Activated gamma-delta T cell treated with anti-CD3 and anti-CD28 coated beads, Interleukin-2, amount 50 U/mL, for 16 hours (primary cell): ENCODE data around the gene AFF4.

ENCODE experiments used
- DNase-seq: peaks from one replicate; pipeline ENCODE4 v3.0.0-alpha.2; 2020; ENCODE audit warnings: low read depth

The AFF4 gene

DNA sequence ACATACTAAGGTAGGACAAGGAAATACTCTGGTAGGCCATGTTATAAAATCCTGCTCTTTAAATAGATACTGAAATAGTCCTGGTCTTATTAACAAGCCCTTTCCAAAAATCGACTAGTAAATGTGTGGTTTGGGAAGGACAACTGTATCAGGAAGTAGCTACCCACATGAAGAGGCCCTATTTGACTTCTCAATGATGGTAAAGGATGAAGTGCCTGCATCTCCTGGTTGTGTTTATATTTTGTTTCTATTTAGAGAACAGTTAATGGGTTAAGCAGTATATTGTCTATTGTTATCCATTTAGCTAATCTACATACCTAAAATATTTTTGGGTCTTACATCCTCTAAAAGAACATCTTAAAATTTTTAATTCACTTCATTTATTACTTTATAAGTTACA lies 109.6 kb downstream of the AFF4 start:
- DNase-seq = no peak

DNA sequence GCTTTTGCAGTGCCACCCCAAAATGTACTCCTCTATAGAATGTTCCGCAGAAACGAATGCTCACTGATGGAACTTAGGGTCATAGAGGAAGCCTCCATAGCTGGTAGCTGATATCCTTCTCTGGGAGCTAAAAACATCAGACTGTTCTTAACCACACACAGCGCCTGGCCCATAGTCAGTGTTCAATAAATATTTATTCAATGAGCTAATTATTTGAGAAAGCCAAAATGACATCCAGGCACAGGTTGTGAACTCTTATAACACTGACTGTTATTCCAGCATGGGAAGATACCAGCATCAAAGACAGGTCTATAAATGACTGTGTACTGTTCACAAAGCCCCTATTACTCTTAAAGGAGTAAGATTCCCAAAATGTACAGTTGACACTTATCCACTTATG lies 110.1 kb downstream of the AFF4 start:
- no peak for DNase-seq

DNA sequence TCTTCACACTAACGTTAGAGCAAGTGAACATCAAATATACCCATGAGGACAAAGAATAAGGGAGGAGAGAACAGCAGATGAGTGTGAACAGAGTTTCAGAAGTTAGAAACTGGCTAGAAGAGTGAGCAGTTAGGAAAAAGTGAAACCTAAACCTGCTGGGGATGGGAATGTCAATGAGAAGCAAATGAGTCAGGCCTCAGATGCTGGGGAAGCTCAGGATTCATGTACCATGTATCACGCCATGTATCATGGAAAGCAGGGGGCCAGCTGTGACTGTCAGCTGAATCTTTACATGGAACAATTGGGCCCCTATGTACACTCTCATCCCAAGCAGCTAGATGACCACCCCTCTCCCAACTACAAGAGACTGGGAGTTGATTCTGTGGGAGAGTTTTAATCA lies 113.4 kb downstream of the AFF4 start:
- DNase-seq = no peak

DNA sequence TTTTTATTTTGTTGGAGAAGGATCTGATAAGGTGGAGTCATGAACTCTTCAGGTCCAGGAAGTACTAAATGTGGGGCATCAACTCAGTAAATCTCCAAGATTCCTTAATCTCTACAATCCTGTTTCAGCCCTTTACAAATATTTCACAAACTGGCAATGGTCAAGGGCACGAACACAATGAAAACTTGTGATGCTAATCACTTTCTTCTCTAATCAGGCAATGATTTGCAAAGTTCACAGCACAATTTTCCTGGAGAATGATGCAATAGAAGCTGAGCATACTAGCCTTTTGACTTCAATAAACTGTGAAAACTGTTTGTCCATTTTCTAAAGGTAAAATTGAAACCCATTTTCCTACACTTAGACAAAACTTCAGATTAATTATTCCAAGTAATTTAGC lies 114.1 kb downstream of the AFF4 start:
- no peak for DNase-seq

DNA sequence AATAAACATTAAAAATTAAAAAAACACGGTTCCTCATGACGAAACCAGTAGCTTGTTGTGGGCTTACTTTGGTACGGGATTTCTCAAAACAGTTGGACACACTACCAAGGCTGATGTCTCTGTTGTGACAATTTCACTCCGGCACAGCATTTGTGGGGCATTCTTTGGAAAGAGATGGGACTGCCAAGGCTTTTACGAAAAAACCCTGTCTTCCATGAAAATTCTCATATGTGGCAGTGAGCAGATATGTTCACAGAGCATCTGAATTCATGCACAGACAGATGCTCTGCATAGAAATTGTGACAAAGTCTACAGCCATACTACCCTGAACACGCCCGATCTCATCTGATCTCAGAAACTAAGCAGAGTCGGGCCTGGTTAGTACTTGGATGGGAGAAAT lies 115.2 kb downstream of the AFF4 start:
- no peak for DNase-seq

DNA sequence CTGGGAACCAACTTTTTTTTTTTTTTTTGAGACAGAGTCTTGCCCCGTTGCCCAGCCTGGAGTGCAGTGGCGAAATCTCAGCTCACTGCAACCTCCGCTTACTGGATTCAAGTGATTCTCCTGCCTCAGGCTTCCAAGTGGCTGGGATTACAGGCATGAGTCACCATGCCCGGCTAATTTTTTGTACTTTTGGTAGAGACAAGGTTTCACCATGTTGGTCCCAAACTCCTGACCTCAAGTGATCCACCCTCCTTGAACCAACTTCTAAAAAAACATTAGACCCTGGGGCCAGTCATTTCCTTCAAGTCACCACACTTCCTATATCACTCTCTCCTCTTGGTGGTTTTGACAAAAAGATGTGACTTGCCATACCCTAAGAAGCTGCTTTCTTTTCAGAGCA lies 122.1 kb downstream of the AFF4 start:
- no peak for DNase-seq

DNA sequence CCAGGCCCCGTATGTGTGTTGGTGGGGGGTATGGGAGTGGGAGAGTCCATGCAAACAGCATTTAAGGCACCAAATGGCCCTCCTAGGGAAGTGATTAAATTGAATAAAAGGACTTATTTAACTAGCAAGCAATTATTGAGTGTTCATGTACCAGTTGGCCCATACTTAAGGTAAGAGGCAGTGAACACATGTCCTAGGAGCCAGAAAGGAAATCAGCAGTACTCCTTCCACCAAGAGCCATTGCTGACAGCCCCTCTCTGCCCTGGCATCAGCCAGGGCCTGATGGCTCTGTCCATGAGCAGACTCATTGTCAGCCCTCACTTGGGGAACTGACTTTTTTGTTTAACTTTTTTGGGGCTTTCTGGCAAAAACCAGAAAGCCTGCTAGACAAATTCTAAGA lies 122.5 kb downstream of the AFF4 start:
- DNase-seq = no peak

DNA sequence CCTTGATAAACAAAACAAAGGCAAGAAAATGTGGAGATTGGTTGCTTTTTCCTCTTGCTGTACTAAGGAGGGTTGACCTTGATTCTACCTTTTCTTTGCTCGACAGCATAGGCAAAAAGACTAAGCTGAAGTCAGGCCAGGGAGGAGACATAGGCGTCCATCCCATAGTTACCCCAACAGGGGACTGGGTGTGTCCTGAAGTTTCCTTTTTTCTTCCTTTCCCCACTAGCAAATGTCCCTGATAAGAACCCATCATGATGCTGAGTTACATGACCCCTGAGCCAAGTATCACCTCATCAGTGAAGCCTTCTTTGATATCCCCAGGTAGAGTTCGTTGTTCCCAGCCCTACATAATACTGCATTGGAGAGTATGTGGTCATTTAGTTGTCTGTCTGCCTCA lies 123.1 kb downstream of the AFF4 start:
- DNase-seq = no peak

DNA sequence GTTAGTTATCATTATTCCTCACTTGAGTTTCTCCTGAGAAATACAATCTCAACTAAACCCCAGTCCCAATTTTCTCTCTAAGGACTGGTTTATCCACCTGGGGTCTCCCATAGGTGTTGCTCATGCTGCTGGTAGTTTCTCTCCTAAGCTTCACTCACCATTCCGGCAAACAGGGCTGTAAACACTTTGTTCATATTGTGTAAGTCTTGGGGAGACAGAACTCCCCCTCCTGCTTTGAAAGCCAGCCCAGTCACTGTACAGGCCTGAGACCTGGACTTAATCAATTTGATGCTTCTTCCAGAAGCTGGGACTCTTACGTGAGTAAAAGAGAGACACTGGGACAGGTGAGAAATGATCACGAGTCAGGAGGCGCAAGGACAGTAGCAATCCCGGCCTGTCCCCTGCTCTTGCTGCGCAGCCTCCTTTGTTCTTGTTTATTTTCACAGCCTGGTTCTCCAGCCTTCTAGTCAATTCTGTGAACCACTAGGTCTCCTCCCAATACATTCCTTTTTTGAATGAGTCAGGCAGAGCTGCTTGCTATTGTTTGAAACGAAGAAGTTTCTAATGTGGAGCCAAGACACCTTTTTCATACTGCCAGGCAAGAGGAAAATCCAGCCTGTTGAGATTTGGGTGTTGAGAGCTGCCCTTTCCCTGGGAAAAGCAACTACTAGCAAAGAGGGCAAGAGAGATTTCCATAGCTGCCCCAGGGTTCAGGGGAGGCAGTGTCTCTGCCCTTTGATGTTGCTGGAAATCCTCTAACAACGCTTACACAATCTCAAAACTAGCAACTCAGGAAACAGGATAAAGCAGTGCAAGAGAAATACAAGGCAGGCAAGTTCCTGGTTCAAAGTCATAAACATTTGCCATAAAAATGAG lies 123.8 kb downstream of the AFF4 start:
- DNase-seq = no peak

DNA sequence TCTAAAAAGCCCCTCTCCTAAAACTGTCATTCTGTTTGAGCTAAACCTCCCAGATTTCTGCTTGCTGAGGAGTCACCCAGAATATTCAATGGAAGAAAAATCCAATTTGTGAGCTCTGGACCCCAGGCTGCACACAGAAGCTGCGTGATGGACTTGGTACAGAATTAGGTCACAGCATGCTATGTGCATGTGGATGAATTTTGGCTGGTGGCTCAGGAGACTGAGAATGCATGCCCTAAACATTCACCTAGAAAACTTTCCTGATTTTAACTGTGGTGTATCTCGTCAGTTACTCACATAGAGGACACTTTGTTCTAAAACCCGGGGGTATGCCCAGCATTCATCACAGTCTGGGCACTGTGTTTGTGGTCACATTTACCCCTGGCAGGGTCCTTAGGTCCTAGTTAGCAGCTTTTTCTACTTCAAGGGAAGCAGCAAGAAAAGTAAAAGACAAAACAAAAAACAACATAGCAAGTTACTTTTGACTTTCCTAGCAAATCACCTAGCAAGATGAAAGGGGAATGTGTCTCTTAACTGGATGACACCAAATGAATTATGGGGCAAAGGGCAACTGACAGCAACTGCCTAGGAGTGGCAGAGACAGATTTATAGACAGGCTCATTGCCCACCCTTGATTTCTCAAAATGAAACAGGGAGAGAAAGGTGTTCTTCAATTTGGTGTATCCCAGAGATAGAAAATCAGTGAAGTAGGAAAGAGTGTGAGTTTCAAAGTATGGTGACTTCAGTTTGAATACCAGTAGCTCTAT lies 124.7 kb downstream of the AFF4 start:
- no peak for DNase-seq

DNA sequence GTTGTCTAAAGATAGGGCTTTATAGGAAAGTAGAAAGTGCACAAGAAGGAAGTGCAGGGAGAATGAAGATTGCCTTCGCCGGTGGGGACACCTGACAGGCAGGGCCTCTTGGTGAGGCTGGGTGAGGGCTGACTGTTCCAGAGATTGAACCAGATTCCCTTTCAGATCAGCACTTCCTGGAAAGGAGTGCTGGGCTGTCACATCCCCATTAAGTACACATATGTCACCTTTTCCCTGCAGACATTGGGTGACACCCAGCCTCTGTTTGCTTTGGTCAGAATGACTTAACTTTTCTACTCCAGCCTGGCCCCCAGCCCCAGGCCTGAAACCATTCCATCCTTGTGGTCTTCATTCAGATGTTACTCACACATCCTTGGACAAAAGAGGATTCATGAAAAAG lies 125.6 kb downstream of the AFF4 start:
- no peak for DNase-seq

DNA sequence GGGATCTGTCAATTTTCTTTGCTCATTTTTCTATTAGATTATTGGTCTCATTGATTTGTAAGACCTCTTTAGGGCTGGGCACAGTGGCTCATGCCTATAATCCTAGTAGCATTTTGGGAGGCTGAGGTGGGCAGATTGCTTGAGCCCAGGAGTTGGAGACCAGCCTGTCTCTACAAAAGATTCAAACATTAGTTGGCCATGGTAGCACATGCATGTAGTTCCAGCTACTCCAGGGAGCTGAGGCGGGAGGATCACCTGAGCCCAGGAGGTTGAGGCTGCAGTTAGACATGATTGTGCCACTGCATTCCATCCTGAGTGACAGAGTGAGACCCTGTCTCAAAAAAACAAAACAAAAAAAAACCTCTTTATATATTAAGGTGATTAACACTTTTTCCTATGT lies 126.6 kb downstream of the AFF4 start:
- DNase-seq = no peak

DNA sequence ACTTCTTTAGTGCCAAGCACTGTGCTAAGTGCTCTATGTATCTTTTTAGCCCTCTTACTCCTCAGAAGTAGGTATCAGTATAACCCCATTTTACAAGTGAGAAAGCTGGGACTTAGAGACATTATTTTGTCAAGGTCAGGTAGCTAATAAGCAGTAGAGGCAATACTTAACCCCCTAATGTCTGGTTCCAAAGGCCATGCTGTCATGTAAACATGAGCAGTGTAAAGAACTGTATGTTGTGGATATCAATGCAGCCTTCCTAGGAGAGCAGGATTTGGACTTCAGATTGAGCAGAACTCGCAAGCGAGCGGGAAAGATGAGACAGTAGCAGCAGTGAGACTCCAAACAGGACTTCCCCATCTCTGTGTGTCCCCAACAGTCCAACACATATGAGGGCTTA lies 129.4 kb downstream of the AFF4 start:
- DNase-seq = no peak

DNA sequence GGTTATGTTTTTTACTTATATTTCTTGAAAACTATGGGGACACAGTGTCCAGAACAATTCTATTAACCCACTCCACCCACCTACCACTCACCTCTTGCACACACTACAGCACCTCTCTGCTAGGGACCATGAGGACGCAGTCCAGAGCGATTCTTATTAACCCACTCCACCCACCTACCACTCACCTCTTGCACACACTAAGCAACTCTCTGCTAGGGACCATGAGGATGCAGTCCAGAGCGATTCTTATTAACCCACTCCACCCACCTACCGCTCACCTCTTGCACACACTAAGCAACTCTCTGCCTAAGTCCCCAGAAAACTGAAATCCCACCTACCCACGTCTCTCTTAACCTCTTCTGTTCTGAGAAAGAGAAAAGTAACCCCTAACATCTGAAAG lies 130.8 kb downstream of the AFF4 start:
- DNase-seq = no peak

DNA sequence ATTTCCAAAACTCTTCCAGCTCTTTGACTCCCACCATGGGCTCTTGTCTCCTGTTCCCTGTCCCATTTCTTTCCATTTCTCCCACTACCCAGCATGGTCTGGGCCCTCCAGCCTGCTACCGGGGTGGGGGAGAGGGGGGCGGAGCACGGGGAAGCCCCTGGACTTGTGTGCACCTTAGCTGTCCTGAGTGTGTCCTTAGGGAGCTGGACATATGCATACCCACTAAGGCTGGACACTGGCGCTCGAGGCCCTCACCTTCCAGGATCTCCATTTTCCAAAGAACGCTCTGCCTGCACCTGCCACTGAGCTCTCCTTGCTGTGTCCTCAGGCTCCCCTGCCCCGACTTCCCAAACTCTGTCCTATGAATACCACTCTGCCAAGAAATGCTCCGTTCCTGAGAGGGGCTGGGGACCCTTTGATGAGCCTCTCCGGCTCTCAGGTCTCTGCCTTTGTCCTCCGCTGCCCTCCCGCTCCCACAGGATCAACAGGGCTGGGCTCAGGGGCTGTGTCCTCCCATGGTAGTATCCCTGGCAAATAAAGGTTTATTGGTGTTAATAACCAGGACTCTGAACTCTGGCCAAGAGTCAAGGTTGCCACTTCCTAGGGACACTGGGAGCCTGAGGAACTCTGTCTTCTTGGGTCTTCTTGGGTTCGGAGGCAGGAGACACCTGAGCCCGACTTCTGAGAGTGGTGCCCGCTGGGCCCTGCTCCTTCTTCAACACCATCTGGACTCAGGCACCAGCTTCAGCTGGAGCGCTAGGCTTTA lies 132.2 kb downstream of the AFF4 start:
- DNase-seq = no peak

DNA sequence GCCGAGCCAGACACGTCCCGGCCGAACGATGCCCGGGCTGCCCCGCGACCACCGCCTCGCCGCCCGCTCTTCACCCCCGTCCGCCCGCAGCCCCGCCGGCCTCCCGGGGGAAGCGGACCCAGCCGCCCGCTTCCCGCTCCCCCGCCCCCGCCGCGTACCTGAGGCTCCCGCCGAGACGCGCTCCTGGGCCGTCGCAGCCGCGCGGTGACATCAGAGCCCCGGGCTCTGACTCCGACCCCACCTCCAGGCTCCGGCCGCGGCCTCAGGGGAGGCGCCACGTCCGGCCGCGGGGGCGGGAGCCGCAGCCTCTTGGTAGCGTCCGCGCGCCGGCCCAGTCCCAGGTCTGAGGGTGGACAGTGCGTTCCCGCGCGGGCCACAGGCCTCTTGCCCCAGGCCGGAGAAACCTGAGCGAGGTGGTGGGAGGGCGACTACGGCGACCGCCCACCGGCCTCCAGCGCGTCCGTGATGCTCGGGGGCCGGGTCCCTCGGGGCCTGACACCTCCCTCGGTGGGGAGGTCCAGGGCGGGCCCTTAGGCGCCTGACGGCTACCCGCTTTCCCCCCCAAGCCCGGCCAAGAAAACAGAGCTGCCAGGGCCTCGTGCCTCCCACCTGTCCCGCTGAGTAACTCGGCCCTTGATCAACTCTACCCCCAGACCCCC lies 132.9 kb downstream of the AFF4 start, which contains the start of gene SHROOM1:
TSS of gene SHROOM1 (minus strand) at position 212 of the 659 bp plus-strand sequence. CDS start 4,507 bp downstream, outside the sequence.
- no peak for DNase-seq

DNA sequence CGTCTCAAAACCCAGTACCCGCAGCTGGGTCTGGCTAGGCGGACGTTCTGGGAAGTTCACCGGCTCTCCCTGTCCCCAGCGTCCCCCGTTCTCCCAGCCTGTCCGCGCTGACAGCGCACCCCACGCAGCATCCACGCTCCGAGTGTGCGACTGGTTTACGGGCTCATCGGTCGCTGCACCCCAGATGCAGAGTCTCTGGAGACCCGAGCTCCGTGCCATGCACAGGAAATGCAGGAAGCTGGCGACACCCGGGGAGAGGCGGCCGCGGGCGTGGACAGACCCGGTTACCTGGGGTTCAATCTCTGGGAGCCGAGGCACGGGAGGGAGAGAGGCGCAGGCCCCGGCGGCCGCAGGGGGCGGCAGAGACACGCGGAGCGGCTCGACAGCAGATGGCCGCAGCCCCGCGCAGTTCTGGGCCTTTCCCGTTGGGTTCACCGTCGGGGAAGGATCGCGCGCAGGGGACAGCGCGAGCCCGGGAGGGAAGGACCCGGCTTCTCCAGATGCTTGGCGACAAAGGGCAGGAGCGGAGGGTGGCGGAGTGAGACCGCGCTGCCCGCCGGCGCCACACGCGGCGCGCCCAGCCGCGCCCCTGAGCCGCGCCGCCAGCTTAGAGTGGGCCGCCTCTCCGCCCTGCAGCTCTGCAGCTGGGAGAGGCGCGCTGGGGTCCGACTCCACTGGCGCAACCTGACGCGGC lies 133.5 kb downstream of the AFF4 start:
- DNase-seq = peak; percentile 41

DNA sequence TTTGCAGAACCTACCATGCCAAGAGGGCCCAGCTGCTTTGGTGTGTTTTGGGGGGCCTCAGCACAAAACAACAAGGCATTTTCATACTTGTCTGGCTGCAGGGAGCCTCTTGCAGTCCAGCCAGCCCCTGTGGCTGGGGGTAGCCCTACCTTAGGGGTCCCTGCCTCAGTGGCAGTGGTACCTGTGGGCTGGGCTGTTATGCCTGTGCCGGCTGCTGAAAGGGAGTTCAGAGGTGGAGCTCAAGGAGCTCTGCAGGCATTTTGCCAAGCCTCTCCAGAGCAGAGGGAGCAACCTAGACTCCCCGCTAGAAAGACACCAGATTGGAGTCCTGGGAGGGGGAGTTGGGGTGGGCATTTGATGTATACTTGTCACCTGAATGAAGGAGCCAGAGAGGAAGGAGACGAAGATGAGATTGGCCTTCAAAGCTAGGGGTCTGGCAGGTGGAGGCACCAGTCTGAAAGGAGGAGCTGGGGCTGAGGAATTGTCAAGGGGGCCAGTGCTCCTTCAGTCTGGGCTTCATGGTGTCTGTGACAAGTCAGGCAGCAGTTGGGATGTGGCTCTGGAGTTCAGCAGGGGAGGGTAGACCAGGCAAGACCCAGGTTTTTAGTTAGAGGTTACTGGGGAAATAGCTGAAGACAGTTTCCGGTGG lies 134.5 kb downstream of the AFF4 start:
- no peak for DNase-seq

DNA sequence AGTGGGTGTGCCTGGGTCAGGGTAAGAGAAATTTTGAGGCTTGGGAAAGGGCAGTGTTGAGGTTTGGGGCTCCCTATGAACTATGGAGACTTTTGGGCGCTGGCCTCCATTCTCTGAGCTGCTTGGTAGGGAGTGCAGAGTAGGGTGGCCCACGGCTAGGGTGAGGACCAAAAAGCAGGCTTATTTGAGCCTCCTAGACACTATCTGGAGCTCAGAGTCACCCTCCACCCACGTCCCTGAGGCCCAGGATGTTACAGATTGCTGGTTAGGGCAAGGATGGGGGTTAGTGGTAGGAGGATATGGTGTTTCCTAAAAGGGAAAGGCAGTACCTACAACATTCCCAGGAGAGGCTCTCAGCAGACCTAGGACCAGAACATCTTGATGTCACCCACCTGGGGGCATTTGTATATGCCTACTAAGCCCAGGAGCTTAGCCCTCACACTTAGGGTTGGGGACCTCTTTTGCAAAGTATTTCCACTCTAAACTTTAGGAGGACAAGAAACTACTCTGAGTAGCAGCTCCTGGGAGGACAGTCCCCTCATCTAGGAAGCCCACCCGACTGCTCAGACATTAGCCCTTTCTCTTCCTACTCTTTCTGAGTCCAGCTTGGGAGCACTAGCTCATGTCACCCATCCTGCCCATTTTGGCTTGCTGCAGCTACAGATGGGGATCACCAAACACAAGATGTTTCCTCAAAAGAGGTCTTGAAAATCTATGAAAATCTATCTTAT lies 135.3 kb downstream of the AFF4 start:
- DNase-seq = no peak

DNA sequence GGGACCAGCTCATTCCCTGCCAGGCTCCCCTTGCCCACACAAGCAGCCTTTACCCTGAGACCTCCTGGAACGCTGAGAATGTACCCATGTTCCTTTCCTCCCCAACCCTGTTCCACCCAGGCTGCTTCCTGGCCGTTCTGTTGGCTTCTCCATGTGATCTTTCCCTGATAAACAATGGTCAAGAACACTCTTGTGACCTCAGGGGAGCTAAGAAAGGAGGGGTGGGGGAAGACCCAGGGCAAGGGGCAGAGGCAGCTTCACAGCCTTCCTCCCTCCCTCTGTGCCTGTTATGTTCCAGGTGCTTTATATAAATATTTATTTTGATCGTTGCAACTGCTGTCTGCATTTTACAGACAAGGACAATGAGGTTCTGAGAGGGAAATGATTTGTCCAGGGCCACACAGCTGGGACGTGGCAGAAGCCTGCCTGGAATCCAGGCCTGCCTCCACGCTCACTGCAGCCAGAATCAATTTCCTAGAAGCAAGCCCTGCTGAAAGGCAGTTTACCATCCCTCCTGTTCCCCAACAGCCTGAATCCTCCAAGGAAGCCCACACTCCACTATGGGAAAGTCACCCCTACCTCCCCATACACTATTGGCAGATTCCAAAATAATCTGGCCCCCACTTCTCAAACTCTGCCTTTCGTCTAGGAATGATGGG lies 136.9 kb downstream of the AFF4 start:
- no peak for DNase-seq
